Lower leg skin (tissue), 4 donors: Measurements from ENCODE around the gene CCDC167. TPM values are rescaled to one million over a fixed set of nuclear protein-coding genes. Genes with fewer than 3 reads are reported as not detected.

Experiments used
- DNase-seq, 2 donors: peaks; one replicate each; pipeline ENCODE4 v3.0.0-alpha.2; 2019; ENCODE audit warnings: low spot score in 2 of 2
- H3K4me3 ChIP-seq: fragments of 200-600 bp; sonication (generic); 2 replicates; pipeline ENCODE4 v1.5.1; 2017; ENCODE audit warnings: mild to moderate bottlenecking, low read depth; ENCODE audit not compliant: poor library complexity, severe bottlenecking
- CTCF ChIP-seq, 3 donors: fragments of 450-650 bp; IDR thresholded peaks; one replicate each; pipeline ENCODE4 v1.5.1; 2016; ENCODE audit warnings: antibody characterized with exemption in 3 of 3, mild to moderate bottlenecking in 3 of 3, moderate library complexity in 2 of 3
- POLR2A ChIP-seq, 2 donors: fragments of 450-650 bp; IDR thresholded peaks; one replicate each; pipeline ENCODE4 v1.6.1; 2016 to 2017; ENCODE audit warnings: antibody characterized with exemption in 2 of 2, mild to moderate bottlenecking in 1 of 2, moderate library complexity in 1 of 2
- WGBS, 2 donors: methylation state at CpG; one replicate each; pipeline ENCODE4 v1.1.5; 2018; 5-methylcytosine and 5-hydroxymethylcytosine counted together
- intact Hi-C: fragments of 100-400 bp; cut with DNase I; formaldehyde crosslinking; loops from one replicate; pipeline ENCODE4 v1.15.0; 2023; ENCODE audit warnings: low total_unique reads
- total RNA-seq, 4 donors: library from RNA; depleted of rRNA; stranded (reverse); fragments of >200 nt; gene quantifications; one replicate each; pipeline ENCODE4 v1.1.0, GENCODE V29; 2016

The CCDC167 gene
- total RNA-seq, 4 donors from 2014 or later: 11.8 to 21.8 (median 14.5) TPM

GRCh38 chr6:37539171-37540028 is 39.7 kb upstream of the CCDC167 start:
- H3K4me3 ChIP-seq: no peak overlapping the region
- DNase-seq: no peak
- 65 to 76% methylated on average over 9 of the region's 9 CpGs for WGBS, 2 donors
- TF ChIP-seq POLR2A (IDR thresholded peaks at IDR 0.05) (no peak), CTCF (IDR thresholded peaks at IDR 0.05) (no peak)
- intact Hi-C loops: no loop called here

GRCh38 chr6:37538107-37538506 is 38.4 kb upstream of the CCDC167 start:
- intact Hi-C loops: no loop called here
- WGBS, 2 donors: 84 to 92% methylated on average over 6 of the region's 6 CpGs

GRCh38 chr6:37537548-37537947 is 37.9 kb upstream of the CCDC167 start:
- intact Hi-C loops: no loop called here

More at GRCh38 chr6:37538107-37538506, 38.4 kb upstream of the CCDC167 start:
- no peak for TF ChIP-seq POLR2A (IDR thresholded peaks at IDR 0.05)
- no peak for TF ChIP-seq CTCF (IDR thresholded peaks at IDR 0.05)
- no peak for DNase-seq
- no peak overlapping the region for H3K4me3 ChIP-seq

GRCh38 chr6:37536491-37537190 is 36.9 kb upstream of the CCDC167 start:
- H3K4me3 ChIP-seq: no peak overlapping the region
- DNase-seq: no peak
- 50 to 63% methylated on average over 33 to 37 of the region's 37 CpGs for WGBS, 2 donors
- TF ChIP-seq CTCF (IDR thresholded peaks at IDR 0.05): no peak
- no peak for TF ChIP-seq POLR2A (IDR thresholded peaks at IDR 0.05)
- intact Hi-C loops: no loop called here

More at GRCh38 chr6:37537548-37537947, 37.9 kb upstream of the CCDC167 start:
- DNase-seq: no peak
- H3K4me3 ChIP-seq: no peak overlapping the region
- 76 to 77% methylated on average over 5 of the region's 5 CpGs for WGBS, 2 donors
- no peak for TF ChIP-seq CTCF (IDR thresholded peaks at IDR 0.05)
- no peak for TF ChIP-seq POLR2A (IDR thresholded peaks at IDR 0.05)

- WGBS, 2 donors: 11% methylated on average over 54 to 55 of the region's 56 CpGs
- no peak for TF ChIP-seq POLR2A (IDR thresholded peaks at IDR 0.05)
- no peak for TF ChIP-seq CTCF (IDR thresholded peaks at IDR 0.05)
- intact Hi-C loops: no loop called here
These were observed 36.2 kb upstream of the CCDC167 start for GRCh38 chr6:37535759-37536490.

More at GRCh38 chr6:37535759-37536490, 36.2 kb upstream of the CCDC167 start:
- H3K4me3 ChIP-seq: no peak overlapping the region
- no peak for DNase-seq
